ENCODE measurements around the gene CCDC148. TPM values are rescaled to one million over a fixed set of nuclear protein-coding genes. Genes with fewer than 3 reads are reported as not detected.

The CCDC148 gene
- polyA plus RNA-seq, 3 donors: not detected

GRCh38 chr2:158184556-158185343, 271.8 kb downstream of the CCDC148 start:
- no peaks in the 10 kb centered on the region for H3K27me3 ChIP-seq (ENCODE audit: control insufficient read depth in 2 of 2, insufficient read depth in 2 of 2, low read length in 2 of 2)
- 100% methylated on average over 1 of the region's 3 CpGs for WGBS (ENCODE audit: insufficient coverage)
- Mint-ChIP-seq H3K27ac (no peak overlapping the region), H3K4me1 (peaks cover 5% of the 10 kb centered on the region), H3K36me3 (no peaks in the 10 kb centered on the region), H3K27me3 (ENCODE audit: low read depth in 3 of 3) (peaks cover 1 to 3% (median 2%) of the 10 kb centered on the region in 3 donors), H3K4me3 (no peak overlapping the region), H3K9me3 (no peaks in the 10 kb centered on the region)
- H3K4me1 ChIP-seq (ENCODE audit: control insufficient read depth in 1 of 2, insufficient read depth in 2 of 2, low read length in 2 of 2): no peaks in the 10 kb centered on the region
- H3K79me2 ChIP-seq (ENCODE audit: insufficient read depth, low read length): no peaks in the 10 kb centered on the region
- H3K4me3 ChIP-seq (replicated peaks in 1 of 3; ENCODE audit: low read depth in 2 of 3, low read length in 3 of 3): no peak overlapping the region
- no peak for TF ChIP-seq CTCF (IDR thresholded peaks at IDR 0.05)
- no peak overlapping the region for H3K27ac ChIP-seq (ENCODE audit: low read depth in 1 of 2, low read length in 2 of 2)
- H2AFZ ChIP-seq (ENCODE audit: insufficient read depth, low read depth, low read length, poor library complexity, severe bottlenecking): no peak overlapping the region
- intact Hi-C loops (cut with micrococcal nuclease): no loop called here
- no peak overlapping the region for H3K9ac ChIP-seq (ENCODE audit: insufficient read depth, low read length, poor library complexity, severe bottlenecking)
- DNase-seq: no peak
- H3K36me3 ChIP-seq (replicated peaks in 1 of 2; ENCODE audit: control insufficient read depth in 1 of 2, insufficient read depth in 2 of 2, low read length in 2 of 2): no peaks in the 10 kb centered on the region
- no peaks in the 10 kb centered on the region for H3K9me3 ChIP-seq (replicated peaks in 1 of 2; ENCODE audit: control insufficient read depth in 1 of 2, insufficient read depth in 1 of 2, low read length in 2 of 2)
- no peak overlapping the region for H3K4me2 ChIP-seq (replicated peaks; ENCODE audit: extremely low read depth, low read length, poor library complexity, severe bottlenecking)
- no peaks in the 10 kb centered on the region for H4K20me1 ChIP-seq (ENCODE audit: insufficient read depth, low read length)

GRCh38 chr2:158184001-158184400, 272.6 kb downstream of the CCDC148 start:
- H3K36me3 Mint-ChIP-seq: no peaks in the 10 kb centered on the region
- H3K4me1 Mint-ChIP-seq: peaks cover 2% of the 10 kb centered on the region
- WGBS (ENCODE audit: insufficient coverage): 100% methylated on average over 1 of the region's 1 CpG
- intact Hi-C loops (cut with micrococcal nuclease): no loop called here
- Histone ChIP-seq H3K4me1 (ENCODE audit: control insufficient read depth in 1 of 2, insufficient read depth in 2 of 2, low read length in 2 of 2) (no peaks in the 10 kb centered on the region), H3K9me3 (replicated peaks in 1 of 2; ENCODE audit: control insufficient read depth in 1 of 2, insufficient read depth in 1 of 2, low read length in 2 of 2) (no peaks in the 10 kb centered on the region), H4K20me1 (ENCODE audit: insufficient read depth, low read length) (no peaks in the 10 kb centered on the region), H3K27me3 (ENCODE audit: control insufficient read depth in 2 of 2, insufficient read depth in 2 of 2, low read length in 2 of 2) (no peaks in the 10 kb centered on the region), H2AFZ (ENCODE audit: insufficient read depth, low read depth, low read length, poor library complexity, severe bottlenecking) (no peak overlapping the region), H3K4me2 (replicated peaks; ENCODE audit: extremely low read depth, low read length, poor library complexity, severe bottlenecking) (no peak overlapping the region), H3K27ac (ENCODE audit: low read depth in 1 of 2, low read length in 2 of 2) (no peak overlapping the region), H3K4me3 (replicated peaks in 1 of 3; ENCODE audit: low read depth in 2 of 3, low read length in 3 of 3) (no peak overlapping the region), H3K36me3 (replicated peaks in 1 of 2; ENCODE audit: control insufficient read depth in 1 of 2, insufficient read depth in 2 of 2, low read length in 2 of 2) (no peaks in the 10 kb centered on the region), H3K79me2 (ENCODE audit: insufficient read depth, low read length) (no peaks in the 10 kb centered on the region), H3K9ac (ENCODE audit: insufficient read depth, low read length, poor library complexity, severe bottlenecking) (no peak overlapping the region)
- TF ChIP-seq CTCF (IDR thresholded peaks at IDR 0.05): no peak
- no peak for DNase-seq
- peaks cover 1 to 3% (median 2%) of the 10 kb centered on the region in 3 donors for H3K27me3 Mint-ChIP-seq (ENCODE audit: low read depth in 3 of 3)
- H3K9me3 Mint-ChIP-seq: no peaks in the 10 kb centered on the region
- no peak overlapping the region for H3K27ac Mint-ChIP-seq
- no peak overlapping the region for H3K4me3 Mint-ChIP-seq
